ENCODE measurements around the gene NBR1. TPM values are rescaled to one million over a fixed set of nuclear protein-coding genes. Genes with fewer than 3 reads are reported as not detected.

The NBR1 gene
- total and polyA plus RNA-seq, 2 experiments from 2014 or later, result 12.6 to 36.8 TPM

DNA sequence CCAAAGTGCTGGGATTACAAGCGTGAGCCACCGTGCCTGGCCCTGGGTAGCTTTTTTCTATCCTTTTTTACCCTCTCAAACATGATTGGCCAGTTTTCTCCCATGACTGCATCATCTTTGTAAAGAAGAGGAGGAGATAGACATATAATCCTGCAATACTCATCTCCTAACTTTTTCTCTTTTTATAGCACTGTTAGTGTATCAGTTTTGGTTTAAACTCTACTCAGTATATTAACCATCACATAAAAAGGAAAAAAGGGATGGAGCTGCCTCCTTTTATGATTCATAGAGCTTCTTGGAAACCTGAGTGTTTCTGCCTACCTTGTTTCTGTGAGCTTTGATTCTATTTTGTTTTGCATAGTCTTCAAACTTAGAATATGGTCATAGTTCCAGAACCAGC lies 28.6 kb downstream of the NBR1 start (continued):
- TF ChIP-seq ZNF462 (CRISPR knock-in tag; IDR thresholded peaks at IDR 0.05), result no peak
- no peak for TF ChIP-seq ZNF331 (CRISPR knock-in tag; IDR thresholded peaks at IDR 0.05; ENCODE audit: low read depth)
- no peak for TF ChIP-seq POLR2AphosphoS5 (IDR thresholded peaks at IDR 0.05; ENCODE audit: low read depth)
- TF ChIP-seq ZNF114 (CRISPR knock-in tag; IDR thresholded peaks at IDR 0.05), result no peak
- no peak for TF ChIP-seq CTCF (conservative IDR thresholded peaks at IDR 0.05; ENCODE audit: low read depth in 2 of 2)
- TF ChIP-seq EZH2phosphoT487 (IDR thresholded peaks at IDR 0.05; ENCODE audit: unreplicated experiment), result no peak

- no peaks in the 10 kb centered on the region for H3K9me3 Mint-ChIP-seq
- H3K9me2 ChIP-seq (ENCODE audit: insufficient read depth), result no peaks in the 10 kb centered on the region
- ATAC-seq, result no peak
- H4K20me1 ChIP-seq (replicated peaks; ENCODE audit: insufficient read depth), result no peaks in the 10 kb centered on the region
- no peaks in the 10 kb centered on the region for H3K4me1 ChIP-seq (ENCODE audit: insufficient read depth)
- no peak overlapping the region for H3K4me3 Mint-ChIP-seq
- H2AFZ ChIP-seq, result no peak overlapping the region
- no peaks in the 10 kb centered on the region for H3F3A ChIP-seq (replicated peaks; ENCODE audit: low read depth)
- H3K36me3 Mint-ChIP-seq (ENCODE audit: low read depth), result peaks cover 51% of the 10 kb centered on the region
- H3K27ac Mint-ChIP-seq, result no peak overlapping the region
- H3K27me3 Mint-ChIP-seq (ENCODE audit: insufficient read depth, low read depth, poor library complexity), result peaks cover 1% of the 10 kb centered on the region
- peak; percentile 39 for DNase-seq (ENCODE audit: low spot score)
- no peak overlapping the region for H3K27ac ChIP-seq (ENCODE audit: low read depth)
- H3K27me3 ChIP-seq (ENCODE audit: insufficient read depth), result no peaks in the 10 kb centered on the region
- TF ChIP-seq CREB1 (CRISPR knock-in tag; IDR thresholded peaks at IDR 0.05; ENCODE audit: low read depth) (no peak), CTCF (conservative IDR thresholded peaks at IDR 0.05; ENCODE audit: low read depth in 2 of 2) (0 out of 4 replicates have a peak, but pooled peaks of 1 of the 2 experiments have one; percentile 1), EZH2 (IDR thresholded peaks at IDR 0.05; ENCODE audit: low read depth, unreplicated experiment) (no peak), REST (IDR thresholded peaks at IDR 0.05; ENCODE audit: unreplicated experiment) (no peak), ETS1 (IDR thresholded peaks at IDR 0.05) (no peak), ZNF114 (CRISPR knock-in tag; IDR thresholded peaks at IDR 0.05) (no peak)
- peaks cover 7% of the 10 kb centered on the region for H3K36me3 ChIP-seq (ENCODE audit: insufficient read depth)
- H3K79me2 ChIP-seq (replicated peaks; ENCODE audit: insufficient read depth), result no peaks in the 10 kb centered on the region
- H3K4me1 Mint-ChIP-seq, result no peaks in the 10 kb centered on the region
- H3K4me3 ChIP-seq, result no peak overlapping the region
- no peak overlapping the region for H3K4me2 ChIP-seq
Measured at GRCh38 chr17:43200127-43200526, 29.1 kb downstream of the NBR1 start.

All from GM23338 (cell line).